HG03025 (cell line): ENCODE results near the gene ITCH.
"Not testable (repeated sequence)": the region's sequence is repeated elsewhere in the genome, so short reads cannot be mapped to it uniquely, and the experiment has no call there.

Experiments
- ATAC-seq: cut with Tn5 transposase; IDR thresholded peaks from one replicate; pipeline ENCODE4 v1.9.1; 2021; ENCODE audit warnings: mild to moderate bottlenecking, moderate library complexity; ENCODE audit not compliant: unreplicated experiment, low FRiP score

ITCH gene

DNA sequence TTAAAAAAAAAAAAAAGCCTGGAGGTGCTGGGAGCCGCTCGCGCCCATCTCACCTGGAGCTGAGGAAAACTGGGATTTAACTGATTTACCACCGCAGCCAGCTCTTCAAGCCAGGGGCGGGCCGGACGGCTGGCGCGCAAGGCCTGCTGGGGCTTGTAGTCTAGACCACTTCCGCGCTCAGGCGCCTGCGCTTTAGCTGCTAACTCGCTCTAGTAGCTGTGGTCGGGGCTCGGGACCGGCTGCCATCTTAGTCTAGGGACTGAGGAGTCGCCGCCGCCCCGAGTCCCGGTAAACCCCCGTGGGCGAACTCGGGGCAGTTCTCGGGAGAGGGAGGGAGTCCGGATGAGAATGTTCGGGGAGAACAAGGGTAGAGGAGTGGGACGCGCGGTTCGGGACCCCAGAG is at the start of gene ITCH:
TSS of gene ITCH (plus strand) at position 212 of the 403 bp plus-strand sequence. CDS start 30,539 bp downstream, outside the sequence.
- peak; percentile 89 for ATAC-seq

DNA sequence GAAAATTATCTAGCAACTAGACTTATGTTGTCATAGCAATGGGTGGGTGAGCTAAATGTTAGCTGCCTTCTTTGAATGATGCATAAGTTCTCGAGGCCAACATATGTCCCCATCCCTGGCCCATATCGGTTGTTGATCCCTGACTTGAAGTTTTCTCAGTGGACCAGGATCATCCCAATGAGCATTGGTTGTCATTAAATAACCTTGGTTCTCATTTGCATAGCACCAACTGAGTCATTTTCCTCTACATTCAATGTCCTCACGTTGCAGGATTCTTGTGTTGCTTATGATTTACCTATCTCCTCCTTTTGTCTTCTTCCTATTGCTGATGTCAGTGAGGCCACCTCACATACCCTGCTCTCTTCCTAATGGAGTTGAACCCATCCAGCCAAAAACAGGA is 47.8 kb upstream of the ITCH start:
- ATAC-seq = no peak

DNA sequence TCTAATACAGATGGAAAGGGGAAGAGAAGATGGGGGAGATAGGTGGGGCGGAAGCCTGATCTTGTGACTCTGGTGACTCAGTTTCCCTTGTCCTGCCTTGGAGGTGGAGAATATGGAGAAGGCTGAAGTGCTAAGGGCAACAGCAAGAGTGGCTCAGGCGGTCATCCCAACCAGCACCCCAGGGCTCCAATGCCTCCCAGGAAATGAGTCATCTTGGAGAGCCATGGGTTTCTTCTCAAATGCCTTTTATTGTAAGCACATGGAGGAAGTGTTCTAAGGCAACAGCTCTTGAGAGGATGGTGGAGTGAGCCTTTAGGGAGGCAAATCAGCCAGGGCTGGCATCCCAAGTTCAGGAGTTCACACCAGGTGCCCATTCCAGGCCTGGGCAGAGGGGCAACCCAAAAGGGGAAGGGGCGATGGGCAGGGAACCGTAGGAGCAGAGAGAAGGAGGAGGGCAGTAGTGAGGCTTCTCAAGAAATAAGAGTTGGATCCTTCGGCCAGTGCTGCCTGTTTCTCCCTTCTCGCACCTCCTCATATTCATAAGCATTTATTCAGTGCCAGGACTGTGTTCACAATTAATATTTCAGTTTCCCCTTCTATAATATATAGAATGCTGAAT is 46.8 kb upstream of the ITCH start:
- ATAC-seq = no peak

DNA sequence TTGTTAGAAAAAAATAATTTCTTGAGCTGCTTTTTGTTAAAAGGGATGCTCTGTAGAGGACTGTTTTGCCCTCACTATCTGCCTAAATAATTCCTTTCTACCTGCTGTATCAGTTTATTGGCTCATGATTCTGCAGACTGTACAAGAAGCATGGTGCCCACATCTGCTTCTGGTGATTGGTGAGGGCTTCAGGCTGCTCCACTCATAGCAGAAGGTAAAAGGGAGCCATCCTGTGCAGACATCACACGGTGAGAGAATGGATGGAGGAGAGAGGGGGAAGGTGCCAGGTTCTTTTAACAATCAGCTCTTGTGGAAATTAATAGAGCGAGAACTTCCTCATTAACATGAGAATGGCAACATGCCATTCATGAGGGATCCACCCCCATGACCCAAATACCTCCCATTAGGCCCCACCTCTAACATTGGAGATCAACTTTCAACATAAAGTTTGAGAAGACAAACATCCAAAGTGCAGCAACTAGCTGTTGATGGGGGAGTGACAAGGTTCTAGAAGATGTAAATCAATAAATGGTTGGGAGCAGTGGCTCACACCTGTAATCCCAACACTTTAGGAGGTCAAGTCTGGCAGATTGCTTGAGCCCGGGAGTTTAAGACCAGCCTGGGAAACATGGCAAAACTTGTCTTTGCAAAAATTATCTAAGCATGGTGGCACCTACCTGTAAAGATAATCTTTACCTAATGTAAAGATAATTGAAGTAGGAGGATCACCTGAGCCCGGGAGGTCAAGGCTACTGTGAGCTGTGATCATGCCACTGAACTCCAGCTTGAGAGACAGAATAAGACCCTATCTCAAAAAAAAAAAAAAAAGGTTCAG is 44.2 kb upstream of the ITCH start:
- ATAC-seq = no peak

DNA sequence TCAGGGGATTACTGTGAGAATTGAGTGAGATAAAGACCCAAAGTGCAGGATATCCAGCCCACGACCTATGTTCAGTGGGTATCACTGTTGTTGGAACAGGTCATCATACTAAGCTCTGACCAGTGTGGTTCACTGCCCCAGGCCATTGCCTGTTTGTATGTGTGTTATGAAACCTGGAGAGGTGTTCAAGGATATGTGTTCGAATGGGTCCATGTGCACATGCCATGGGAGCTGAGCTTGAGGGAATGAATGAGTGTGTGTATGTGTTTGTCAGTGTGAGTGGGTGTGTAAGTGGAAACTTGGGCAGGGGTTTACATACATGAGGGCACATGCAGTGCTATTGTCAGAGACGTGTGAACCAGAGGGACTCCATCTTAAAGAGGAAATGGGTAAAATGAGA is 42.2 kb upstream of the ITCH start:
- no peak for ATAC-seq

DNA sequence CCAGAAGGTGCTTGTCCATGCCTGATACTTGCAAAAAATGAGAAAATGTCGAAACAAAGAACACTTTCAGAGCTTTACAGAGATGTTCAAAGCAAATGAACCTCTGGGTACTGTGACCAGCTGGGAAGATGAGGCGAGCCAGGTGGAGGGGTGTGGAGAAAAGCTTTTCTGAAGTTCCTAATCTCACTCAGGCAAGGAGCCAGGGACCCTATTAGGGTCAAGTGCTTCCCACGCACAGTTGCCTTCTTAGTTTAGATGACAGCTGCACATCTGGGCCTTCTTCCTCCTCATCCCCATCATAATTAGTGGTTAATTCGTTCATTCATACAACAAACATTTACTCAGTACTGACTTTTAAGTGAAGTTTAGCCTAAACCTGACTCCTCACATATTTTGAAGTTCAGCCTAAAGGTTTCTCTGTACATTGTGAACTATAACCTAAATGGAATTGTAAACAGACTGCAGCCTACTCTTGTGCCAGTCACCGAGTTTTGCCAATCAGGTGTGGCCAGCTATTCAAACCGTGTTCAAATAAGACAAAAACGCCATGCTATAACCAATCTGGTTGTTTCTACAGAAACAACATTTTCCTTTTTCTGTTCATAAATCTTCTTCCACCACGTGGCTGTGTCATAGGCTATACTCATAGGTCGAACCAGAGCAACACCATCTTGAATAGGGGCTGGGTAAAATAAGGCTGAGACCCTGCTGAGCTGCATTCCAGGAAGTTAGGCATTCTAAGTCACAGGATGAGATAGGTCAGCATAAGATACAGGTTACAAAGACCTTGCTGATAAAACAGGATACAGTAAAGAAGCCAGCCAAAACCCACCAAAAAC is 40.6 kb upstream of the ITCH start:
- no peak for ATAC-seq

DNA sequence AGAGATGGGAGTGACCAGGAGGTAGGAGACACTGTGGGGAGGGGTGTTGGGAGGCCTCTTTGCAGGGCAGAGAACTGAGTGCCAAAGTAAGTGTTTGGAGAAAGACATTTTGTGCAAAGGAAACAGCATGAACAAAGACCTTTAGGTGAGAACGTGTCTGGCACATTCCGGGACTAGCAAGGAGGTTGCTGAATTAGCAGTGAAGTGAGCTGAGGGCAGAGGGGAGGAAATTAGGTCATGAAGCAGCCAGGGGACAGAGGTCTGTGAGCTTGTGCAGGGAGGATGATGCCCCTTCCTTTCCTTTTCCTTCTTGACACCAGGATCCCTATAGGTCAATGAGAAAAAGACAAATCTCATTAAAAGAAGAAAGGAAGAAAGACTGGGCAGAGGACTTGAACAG is 38.5 kb upstream of the ITCH start:
- ATAC-seq = no peak

DNA sequence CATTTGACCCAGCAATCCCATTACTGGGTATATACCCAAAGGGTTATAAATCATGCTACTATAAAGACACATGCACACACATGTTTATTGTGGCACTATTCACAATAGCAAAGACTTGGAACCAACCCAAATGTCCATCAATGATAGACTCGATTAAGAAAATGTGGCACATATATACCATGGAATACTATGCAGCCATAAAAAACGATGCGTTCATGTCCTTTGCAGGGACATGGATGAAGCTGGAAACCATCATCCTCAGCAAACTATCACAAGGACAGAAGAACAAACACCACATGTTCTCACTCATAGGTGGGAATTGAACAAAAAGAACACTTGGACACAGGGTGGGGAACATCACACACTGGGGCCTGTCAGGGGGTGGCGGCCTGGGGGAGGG is 34.9 kb upstream of the ITCH start:
- ATAC-seq = not testable (repeated sequence)

DNA sequence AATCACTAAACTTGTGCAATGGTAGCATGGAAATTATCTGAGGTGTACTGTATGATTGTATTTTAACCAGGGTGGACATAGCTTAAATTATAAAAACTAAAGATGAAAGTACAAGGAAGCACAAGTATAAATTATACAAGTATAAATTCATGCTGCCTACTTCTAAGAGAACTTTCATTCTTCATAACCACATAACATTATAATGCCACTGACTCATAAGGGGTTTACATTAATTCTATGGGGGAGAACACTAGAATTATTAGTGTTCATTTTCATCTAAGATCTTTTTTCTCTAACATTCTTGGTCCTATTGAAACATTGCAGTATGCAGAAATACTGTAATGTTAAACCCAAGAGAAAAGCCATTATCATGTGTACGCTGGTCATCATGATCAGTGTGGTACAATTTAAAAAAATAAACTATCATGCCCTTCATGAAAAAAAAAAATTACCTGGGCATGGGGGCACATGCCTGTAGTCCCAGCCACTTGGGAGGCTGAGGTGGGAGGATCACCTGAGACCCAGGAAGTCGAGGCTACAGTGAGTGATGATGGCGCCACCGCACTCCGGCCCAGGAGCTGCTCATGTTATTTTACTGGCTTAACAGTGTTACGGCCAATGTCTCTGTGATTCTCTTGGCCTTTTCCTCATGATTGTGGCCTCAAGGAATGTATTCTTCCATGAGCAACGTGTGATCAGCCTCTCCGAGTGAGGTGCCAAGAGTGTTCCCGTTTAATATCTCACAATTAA is 34.0 kb upstream of the ITCH start:
- no peak for ATAC-seq

DNA sequence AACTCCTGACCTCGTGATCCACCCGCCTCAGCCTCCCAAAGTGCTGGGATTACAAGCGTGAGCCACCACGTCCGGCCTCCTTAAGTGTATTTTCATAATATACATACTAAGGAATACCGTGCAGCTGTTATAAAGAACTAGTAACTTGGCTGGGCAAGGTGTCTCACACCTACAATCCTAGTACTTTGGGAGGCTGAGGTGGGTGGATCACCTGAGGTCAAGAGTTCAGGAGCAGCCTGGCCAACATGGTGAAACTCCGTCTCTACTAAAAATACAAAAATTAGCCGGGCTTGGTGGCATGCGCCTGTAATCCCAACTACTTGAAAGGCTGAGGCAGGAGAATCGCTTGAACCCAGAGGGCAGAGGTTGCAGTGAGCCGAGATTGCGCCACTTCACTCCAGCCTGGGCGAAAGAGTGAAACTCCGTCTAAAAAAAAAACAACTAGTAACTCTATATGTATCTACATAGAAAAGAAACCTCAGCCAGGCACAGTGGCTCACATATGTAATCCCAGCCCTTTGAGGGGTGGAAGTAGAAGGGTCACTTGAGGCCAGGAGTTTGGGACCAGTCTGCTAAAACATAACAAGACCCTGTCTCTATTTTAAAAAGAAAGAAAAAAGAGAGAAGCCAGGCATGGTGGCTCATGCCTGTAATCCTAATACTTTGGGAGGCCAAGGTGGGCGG is 32.1 kb upstream of the ITCH start:
- ATAC-seq = not testable (repeated sequence)

DNA sequence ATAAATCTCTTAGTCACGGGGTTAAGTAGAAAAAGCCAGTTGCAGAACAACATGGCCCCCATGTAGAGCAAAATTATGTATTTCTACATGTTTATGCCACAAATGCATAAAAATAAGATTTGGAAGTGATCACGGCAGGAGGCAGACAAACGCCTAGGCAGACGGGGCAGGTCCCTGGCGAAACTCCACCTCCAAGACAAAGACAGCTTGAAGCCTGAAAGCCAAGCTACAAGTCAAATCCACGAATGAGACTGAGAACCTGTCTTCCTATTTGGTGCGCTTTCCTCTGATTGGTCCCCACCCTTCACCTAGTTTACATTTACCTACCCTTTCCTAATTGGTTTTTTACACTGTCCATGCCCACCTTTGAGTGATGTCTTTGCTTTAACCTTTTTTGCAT is 31.2 kb upstream of the ITCH start:
- no peak for ATAC-seq

DNA sequence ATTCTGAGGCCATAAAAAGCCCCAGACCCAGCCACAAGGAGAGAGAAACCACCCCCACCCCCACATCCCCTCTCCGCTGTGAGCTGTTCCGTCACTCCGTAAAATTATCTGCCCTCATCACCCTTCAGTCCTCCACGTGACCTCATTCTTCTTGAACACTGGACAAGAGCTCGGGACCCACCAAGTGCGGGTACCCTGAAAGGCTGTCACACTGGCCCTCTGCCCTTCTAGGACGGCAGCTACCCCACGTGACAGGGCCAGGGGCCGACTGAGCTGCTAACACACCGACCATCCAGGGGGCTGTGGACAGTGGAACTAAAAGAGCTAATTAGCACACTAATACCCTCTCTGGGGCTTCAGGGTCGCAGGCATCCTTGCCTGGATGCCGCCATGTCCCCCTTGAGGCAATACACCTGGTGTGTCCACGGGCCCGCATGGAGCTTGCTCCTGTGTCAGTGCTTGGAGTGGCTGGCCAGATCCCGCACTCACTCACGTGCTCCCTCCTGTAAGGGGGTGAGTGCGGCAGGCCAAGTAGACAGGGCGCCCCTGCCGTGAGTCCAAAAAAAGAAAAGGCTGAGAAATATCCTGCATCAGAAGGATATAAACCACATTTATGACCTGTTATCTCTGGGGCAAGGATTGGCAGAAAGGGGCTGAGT is 30.7 kb upstream of the ITCH start:
- ATAC-seq = no peak

DNA sequence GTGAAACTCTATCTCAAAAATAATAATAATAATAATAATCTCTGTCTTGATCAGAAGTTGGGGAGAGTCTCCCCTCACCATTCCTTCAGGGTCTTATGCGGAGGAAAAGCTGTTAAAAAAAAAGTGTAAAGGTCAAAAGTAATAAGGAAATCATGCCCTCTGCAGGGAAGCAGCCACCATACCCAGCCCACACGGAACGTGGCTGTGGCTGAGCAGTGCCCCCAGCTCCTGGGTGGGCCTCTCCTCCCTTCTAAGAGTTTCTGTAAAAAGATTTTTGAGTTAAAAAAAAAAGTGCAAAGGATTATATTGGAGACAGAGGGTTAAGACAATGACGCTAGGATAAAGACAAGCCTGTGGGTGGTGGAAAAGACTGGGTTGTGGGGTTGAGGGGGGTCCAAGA is 29.3 kb upstream of the ITCH start:
- no peak for ATAC-seq

DNA sequence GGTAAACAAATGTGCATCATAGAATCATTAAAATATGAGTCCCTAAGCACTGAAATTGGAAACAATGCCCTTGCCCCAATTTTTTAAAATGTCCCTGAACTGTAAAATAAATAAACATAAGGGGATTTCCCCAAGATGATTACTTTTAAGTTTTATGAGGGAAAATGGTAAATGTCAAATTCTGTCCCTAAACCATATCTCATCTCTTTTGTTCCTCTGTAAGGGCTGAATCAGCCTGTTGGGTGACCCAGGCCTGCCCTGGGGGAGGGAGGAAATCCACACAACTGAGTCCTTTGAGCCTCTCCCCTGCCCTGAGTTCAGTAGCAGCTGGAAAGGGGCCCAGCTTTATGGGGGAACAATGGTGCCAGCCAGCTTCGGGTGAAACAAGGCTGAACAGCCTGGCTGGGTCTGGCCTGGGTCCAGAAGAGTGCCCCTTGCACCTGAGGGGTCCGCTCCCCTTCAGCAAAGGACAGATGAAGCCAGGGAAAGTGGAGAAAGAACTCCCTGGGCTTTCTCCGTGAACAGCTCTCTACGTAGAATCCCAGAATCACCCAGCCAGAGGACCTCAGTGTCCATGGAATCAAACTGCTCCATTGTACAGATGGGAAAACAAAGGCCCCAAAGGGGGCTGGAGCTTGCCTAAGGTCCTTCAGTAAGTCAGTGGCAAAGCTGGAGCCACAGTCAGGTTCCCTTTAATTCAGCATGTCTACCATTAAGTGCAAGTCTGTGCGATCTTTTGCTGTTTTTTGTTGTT is 28.2 kb upstream of the ITCH start:
- no peak for ATAC-seq

DNA sequence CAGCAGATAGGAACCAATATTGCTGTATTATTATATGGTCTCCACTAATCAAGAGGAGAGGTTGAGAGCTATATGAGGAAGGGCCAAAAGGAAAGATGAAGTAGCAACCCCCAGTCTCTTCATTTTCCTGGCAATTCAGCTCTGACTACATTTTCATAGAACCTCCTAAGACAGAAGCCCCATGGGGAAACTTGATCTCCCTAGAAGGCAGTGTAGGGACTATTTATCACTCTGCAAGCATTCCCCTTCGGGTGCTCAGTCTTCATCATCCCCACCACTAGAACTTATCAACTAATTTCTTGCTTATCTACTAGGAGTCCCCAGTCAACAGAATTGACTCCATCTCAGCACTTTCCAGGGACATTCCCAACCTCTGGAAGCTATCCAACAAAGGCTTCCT is 25.5 kb upstream of the ITCH start:
- ATAC-seq = no peak

DNA sequence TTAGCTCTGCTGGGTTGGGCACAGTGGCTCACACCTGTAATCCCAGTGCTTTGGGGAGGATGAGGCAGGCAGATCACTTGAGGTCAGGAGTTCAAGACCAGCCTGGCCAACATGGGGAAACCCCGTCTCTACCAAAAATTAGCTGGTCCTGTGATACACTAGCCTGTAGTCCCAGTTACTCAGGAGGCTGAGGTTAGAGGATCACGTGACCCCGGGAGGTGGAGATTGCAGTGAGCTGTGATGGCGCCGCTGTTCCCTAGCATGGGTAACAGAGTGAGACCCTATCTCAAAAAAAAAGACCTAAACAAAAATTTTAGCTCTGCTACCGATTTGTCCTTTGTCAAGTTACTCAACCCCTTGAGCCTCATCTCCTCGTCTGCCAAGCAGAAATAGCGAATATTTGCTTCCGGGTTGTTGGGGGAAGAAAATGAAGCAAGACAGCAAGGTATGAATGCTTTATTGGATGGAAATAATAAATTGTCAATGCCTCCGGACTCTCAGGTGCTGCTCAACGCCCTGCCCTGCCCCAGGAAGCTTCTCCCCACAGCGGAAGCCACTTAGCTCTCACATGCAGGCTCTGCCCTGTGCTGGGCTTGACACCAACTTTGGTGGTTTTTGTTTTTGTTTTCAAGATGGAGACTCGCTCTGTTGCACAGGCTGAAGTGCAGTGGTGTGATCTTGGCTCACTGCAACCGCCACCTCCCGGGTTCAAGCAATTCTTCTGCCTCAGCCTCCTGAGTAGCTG is 24.9 kb upstream of the ITCH start:
- ATAC-seq = no peak

DNA sequence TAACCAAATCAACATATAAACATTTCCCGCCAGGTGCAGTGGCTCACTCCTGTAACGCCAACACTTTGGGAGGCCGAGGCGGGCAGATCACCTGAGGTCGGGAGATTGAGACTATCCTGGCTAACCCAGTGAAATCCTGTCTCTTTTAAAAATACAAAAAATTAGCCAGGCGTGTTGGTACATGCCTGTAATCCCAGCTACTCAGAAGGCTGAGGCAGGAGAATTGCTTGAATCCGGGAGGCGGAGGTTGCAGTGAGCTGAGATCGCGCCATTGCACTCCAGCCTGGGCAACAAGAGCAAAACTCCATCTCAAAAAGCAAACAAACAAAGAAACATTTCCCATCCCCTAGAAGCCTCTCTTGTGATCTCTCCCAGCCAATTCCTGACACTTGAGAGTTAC is 22.3 kb upstream of the ITCH start:
- not testable (repeated sequence) for ATAC-seq

DNA sequence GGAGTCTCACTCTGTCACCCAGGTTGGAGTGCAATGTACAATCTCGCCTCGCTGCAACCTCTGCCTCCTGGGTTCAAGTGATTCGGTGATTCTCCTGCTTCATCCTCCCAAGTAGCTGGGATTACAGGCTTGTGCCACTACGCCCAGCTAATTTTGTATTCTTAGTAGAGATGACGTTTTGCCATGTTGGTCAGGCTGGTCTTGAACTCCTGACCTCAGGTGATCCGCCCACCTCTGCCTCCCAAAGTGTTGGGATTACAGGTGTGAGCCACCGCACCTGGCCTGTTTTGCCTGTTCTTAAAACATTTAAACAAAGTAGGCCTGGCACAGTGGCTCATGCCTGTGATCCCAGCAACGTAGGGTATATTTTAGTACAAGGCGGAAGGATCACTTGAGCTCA is 21.9 kb upstream of the ITCH start:
- not testable (repeated sequence) for ATAC-seq
